DMS 273 (cell line): ENCODE measurements around the gene USP17L17.
"Not testable (repeated sequence)": the region's sequence is repeated elsewhere in the genome, so short reads cannot be mapped to it uniquely, and the experiment has no call there.

Experiments used
- DNase-seq: peaks from one replicate; lab custom pipeline; 2025; ENCODE audit not compliant: unreplicated experiment; lab: John Stamatoyannopoulos, UW

The USP17L17 gene, protein sequence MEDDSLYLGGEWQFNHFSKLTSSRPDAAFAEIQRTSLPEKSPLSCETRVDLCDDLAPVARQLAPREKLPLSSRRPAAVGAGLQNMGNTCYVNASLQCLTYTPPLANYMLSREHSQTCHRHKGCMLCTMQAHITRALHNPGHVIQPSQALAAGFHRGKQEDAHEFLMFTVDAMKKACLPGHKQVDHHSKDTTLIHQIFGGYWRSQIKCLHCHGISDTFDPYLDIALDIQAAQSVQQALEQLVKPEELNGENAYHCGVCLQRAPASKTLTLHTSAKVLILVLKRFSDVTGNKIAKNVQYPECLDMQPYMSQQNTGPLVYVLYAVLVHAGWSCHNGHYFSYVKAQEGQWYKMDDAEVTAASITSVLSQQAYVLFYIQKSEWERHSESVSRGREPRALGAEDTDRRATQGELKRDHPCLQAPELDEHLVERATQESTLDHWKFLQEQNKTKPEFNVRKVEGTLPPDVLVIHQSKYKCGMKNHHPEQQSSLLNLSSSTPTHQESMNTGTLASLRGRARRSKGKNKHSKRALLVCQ

DNA sequence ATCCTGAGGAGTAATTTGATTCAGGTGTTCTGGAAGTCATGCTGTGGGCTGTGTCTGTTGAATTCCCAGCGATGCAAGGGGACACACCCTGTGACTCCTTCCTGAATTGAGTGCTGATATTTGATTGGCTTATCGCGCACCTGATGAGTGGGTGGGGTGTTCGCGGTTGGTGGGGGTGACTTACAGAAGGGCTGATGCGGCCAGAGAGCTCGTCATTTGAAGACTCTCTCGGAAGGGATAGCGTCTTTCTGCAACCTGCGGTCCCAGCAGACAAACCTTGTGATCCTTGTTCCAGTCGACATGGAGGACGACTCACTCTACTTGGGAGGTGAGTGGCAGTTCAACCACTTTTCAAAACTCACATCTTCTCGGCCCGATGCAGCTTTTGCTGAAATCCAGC, at the start of gene USP17L17:
Gene USP17L17, plus strand, starts transcription at position 301 of the 400 bp plus-strand sequence. Its CDS starts 0 bp downstream, at position 301.
- not testable (repeated sequence) for DNase-seq

DNA sequence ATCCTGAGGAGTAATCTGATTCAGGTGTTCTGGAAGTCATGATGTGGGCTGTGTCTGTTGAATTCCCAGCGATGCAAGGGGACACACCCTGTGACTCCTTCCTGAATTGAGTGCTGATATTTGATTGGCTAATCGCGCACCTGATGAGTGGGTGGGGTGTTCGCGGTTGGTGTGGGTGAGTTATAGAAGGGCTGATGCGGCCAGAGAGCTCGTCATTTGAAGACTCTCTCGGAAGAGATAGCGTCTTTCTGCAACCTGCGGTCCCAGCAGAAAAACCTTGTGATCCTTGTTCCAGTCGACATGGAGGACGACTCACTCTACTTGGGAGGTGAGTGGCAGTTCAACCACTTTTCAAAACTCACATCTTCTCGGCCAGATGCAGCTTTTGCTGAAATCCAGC, 33.3 kb upstream of the USP17L17 start, which contains the start of gene USP17L10:
Gene USP17L10, plus strand, starts transcription at position 301 of the 400 bp plus-strand sequence. Its CDS starts 0 bp downstream, at position 301.
- not testable (repeated sequence) for DNase-seq

DNA sequence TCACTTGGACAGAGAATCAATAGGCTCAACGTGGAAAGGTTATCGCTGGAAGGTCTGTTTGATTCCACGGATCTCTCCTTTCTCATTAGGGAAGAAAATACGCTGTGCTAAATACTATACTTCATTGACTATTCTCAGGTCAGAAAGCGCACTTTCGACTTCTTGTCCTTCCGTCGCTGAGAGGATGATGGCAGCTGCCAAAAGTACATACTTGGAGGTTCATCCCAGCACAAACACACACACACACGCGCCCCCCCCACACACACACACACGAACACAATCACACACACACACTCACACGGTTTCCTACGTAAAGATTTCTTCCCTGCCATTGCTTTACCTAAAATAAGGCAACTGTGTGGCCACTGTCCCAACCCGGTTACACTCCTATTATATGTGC, 29.0 kb upstream of the USP17L17 start:
- DNase-seq, result not testable (repeated sequence)

DNA sequence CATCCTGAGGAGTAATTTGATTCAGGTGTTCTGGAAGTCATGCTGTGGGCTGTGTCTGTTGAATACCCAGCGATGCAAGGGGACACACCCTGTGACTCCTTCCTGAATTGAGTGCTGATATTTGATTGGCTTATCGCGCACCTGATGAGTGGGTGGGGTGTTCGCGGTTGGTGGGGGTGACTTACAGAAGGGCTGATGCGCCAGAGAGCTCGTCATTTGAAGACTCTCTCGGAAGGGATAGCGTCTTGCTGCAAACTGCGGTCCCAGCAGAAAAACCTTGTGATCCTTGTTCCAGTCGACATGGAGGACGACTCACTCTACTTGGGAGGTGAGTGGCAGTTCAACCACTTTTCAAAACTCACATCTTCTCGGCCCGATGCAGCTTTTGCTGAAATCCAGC, 28.6 kb upstream of the USP17L17 start, which contains the start of gene USP17L11:
Gene USP17L11, plus strand, starts transcription at position 301 of the 400 bp plus-strand sequence. Its CDS starts 0 bp downstream, at position 301.
- DNase-seq, result not testable (repeated sequence)

DNA sequence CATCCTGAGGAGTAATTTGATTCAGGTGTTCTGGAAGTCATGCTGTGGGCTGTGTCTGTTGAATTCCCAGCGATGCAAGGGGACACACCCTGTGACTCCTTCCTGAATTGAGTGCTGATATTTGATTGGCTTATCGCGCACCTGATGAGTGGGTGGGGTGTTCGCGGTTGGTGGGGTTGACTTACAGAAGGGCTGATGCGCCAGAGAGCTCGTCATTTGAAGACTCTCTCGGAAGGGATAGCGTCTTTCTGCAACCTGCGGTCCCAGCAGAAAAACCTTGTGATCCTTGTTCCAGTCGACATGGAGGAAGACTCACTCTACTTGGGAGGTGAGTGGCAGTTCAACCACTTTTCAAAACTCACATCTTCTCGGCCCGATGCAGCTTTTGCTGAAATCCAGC, 23.8 kb upstream of the USP17L17 start, which contains the start of gene USP17L12:
Gene USP17L12, plus strand, starts transcription at position 301 of the 400 bp plus-strand sequence. Its CDS starts 0 bp downstream, at position 301.
- not testable (repeated sequence) for DNase-seq

DNA sequence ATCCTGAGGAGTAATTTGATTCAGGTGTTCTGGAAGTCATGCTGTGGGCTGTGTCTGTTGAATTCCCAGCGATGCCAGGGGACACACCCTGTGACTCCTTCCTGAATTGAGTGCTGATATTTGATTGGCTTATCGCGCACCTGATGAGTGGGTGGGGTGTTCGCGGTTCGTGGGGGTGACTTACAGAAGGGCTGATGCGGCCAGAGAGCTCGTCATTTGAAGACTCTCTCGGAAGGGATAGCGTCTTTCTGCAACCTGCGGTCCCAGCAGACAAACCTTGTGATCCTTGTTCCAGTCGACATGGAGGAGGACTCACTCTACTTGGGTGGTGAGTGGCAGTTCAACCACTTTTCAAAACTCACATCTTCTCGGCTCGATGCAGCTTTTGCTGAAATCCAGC, 19.1 kb upstream of the USP17L17 start, which contains the start of gene USP17L13:
Gene USP17L13, plus strand, starts transcription at position 301 of the 400 bp plus-strand sequence. Its CDS starts 0 bp downstream, at position 301.
- not testable (repeated sequence) for DNase-seq

DNA sequence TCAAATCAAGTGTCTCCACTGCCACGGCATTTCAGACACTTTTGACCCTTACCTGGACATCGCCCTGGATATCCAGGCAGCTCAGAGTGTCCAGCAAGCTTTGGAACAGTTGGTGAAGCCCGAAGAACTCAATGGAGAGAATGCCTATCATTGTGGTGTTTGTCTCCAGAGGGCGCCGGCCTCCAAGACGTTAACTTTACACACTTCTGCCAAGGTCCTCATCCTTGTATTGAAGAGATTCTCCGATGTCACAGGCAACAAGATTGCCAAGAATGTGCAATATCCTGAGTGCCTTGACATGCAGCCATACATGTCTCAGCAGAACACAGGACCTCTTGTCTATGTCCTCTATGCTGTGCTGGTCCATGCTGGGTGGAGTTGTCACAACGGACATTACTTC, 13.4 kb upstream of the USP17L17 start:
- DNase-seq, result not testable (repeated sequence)

DNA sequence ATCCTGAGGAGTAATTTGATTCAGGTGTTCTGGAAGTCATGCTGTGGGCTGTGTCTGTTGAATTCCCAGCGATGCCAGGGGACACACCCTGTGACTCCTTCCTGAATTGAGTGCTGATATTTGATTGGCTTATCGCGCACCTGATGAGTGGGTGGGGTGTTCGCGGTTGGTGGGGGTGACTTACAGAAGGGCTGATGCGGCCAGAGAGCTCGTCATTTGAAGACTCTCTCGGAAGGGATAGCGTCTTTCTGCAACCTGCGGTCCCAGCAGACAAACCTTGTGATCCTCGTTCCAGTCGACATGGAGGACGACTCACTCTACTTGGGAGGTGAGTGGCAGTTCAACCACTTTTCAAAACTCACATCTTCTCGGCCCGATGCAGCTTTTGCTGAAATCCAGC, 9.6 kb upstream of the USP17L17 start, which contains the start of gene USP17L15:
Gene USP17L15, plus strand, starts transcription at position 301 of the 400 bp plus-strand sequence. Its CDS starts 0 bp downstream, at position 301.
- not testable (repeated sequence) for DNase-seq

DNA sequence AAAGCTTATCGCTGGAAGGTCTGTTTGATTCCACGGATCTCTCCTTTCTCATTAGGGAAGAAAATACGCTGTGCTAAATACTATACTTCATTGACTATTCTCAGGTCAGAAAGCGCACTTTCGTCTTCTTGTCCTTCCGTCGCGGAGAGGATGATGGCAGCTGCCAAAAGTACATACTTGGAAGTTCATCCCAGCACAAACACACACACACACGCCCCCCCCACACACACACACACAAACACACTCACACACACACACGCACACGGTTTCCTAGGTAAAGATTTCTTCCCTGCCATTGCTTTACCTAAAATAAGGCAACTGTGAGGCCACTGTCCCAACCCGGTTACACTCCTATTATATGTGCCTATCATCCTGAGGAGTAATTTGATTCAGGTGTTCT, 5.2 kb upstream of the USP17L17 start:
- not testable (repeated sequence) for DNase-seq

DNA sequence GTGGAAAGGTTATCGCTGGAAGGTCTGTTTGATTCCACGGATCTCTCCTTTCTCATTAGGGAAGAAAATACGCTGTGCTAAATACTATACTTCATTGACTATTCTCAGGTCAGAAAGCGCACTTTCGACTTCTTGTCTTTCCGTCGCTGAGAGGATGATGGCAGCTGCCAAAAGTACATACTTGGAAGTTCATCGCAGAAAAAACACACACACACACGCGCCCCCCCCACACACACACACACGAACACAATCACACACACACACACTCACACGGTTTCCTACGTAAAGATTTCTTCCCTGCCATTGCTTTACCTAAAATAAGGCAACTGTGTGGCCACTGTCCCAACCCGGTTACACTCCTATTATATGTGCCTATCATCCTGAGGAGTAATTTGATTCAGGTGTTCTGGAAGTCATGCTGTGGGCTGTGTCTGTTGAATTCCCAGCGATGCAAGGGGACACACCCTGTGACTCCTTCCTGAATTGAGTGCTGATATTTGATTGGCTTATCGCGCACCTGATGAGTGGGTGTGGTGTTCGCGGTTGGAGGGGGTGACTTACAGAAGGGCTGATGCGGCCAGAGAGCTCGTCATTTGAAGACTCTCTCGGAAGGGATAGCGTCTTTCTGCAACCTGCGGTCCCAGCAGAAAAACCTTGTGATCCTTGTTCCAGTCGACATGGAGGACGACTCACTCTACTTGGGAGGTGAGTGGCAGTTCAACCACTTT, 4.4 kb downstream of the USP17L17 start, which contains the start of gene USP17L18:
Gene USP17L18, plus strand, starts transcription at position 678 of the 728 bp plus-strand sequence. Its CDS starts 0 bp downstream, at position 678.
- DNase-seq, result not testable (repeated sequence)

DNA sequence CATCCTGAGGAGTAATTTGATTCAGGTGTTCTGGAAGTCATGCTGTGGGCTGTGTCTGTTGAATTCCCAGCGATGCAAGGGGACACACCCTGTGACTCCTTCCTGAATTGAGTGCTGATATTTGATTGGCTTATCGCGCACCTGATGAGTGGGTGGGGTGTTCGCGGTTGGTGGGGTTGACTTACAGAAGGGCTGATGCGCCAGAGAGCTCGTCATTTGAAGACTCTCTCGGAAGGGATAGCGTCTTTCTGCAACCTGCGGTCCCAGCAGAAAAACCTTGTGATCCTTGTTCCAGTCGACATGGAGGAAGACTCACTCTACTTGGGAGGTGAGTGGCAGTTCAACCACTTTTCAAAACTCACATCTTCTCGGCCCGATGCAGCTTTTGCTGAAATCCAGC, 9.4 kb downstream of the USP17L17 start, which contains the start of gene USP17L19:
Gene USP17L19, plus strand, starts transcription at position 301 of the 400 bp plus-strand sequence. Its CDS starts 0 bp downstream, at position 301.
- DNase-seq, result not testable (repeated sequence)

DNA sequence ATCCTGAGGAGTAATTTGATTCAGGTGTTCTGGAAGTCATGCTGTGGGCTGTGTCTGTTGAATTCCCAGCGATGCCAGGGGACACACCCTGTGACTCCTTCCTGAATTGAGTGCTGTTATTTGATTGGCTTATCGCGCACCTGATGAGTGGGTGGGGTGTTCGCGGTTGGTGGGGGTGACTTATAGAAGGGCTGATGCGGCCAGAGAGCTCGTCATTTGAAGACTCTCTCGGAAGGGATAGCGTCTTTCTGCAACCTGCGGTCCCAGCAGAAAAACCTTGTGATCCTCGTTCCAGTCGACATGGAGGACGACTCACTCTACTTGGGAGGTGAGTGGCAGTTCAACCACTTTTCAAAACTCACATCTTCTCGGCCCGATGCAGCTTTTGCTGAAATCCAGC, 14.1 kb downstream of the USP17L17 start, which contains the start of gene USP17L20:
Gene USP17L20, plus strand, starts transcription at position 301 of the 400 bp plus-strand sequence. Its CDS starts 0 bp downstream, at position 301.
- not testable (repeated sequence) for DNase-seq

DNA sequence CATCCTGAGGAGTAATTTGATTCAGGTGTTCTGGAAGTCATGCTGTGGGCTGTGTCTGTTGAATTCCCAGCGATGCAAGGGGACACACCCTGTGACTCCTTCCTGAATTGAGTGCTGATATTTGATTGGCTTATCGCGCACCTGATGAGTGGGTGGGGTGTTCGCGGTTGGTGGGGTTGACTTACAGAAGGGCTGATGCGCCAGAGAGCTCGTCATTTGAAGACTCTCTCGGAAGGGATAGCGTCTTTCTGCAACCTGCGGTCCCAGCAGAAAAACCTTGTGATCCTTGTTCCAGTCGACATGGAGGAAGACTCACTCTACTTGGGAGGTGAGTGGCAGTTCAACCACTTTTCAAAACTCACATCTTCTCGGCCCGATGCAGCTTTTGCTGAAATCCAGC, 18.9 kb downstream of the USP17L17 start, which contains the start of gene USP17L21:
Gene USP17L21, plus strand, starts transcription at position 301 of the 400 bp plus-strand sequence. Its CDS starts 0 bp downstream, at position 301.
- DNase-seq, result not testable (repeated sequence)

DNA sequence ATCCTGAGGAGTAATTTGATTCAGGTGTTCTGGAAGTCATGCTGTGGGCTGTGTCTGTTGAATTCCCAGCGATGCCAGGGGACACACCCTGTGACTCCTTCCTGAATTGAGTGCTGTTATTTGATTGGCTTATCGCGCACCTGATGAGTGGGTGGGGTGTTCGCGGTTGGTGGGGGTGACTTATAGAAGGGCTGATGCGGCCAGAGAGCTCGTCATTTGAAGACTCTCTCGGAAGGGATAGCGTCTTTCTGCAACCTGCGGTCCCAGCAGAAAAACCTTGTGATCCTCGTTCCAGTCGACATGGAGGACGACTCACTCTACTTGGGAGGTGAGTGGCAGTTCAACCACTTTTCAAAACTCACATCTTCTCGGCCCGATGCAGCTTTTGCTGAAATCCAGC, 23.6 kb downstream of the USP17L17 start, which contains the start of gene USP17L22:
Gene USP17L22, plus strand, starts transcription at position 301 of the 400 bp plus-strand sequence. Its CDS starts 0 bp downstream, at position 301.
- DNase-seq, result not testable (repeated sequence)

DNA sequence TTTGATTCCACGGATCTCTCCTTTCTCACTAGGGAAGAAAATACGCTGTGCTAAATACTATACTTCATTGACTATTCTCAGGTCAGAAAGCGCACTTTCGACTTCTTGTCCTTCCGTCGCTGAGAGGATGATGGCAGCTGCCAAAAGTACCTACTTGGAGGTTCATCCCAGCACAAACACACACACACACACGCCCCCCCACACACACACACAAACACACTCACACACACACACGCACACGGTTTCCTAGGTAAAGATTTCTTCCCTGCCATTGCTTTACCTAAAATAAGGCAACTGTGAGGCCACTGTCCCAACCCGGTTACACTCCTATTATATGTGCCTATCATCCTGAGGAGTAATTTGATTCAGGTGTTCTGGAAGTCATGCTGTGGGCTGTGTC, 28.0 kb downstream of the USP17L17 start:
- DNase-seq, result not testable (repeated sequence)
